ENCODE measurements around the gene POU2F1. TPM values are rescaled to one million over a fixed set of nuclear protein-coding genes. Genes with fewer than 3 reads are reported as not detected.

Gene POU2F1
- total and polyA plus RNA-seq, 2 donors (not counting 3 experiments of a cell fraction or from before 2014, with no cell fraction given), result 6.0 to 12.9 TPM

GRCh38 chr1:167297222-167298214 is 76.8 kb downstream of the POU2F1 start:
- Histone ChIP-seq H3K9me1 (replicated peaks; ENCODE audit: control insufficient read depth, extremely low read depth, insufficient read depth, low read length) (no peaks in the 10 kb centered on the region), H3K36me3 (ENCODE audit: control insufficient read depth in 2 of 2, extremely low read depth in 1 of 2, insufficient read depth in 2 of 2, low read length in 2 of 2) (no peaks in the 10 kb centered on the region), H3K9me3 (replicated peaks; ENCODE audit: control insufficient read depth, insufficient read depth, low read length) (no peaks in the 10 kb centered on the region), H3K79me2 (ENCODE audit: control insufficient read depth, insufficient read depth, low read length) (peaks cover 4% of the 10 kb centered on the region), H3K27me3 (ENCODE audit: control insufficient read depth in 2 of 2, insufficient read depth in 2 of 2, low read length in 2 of 2) (no peaks in the 10 kb centered on the region), H3K27ac (ENCODE audit: insufficient read depth, low read depth, low read length) (no peak overlapping the region), H3K4me3 (replicated peaks in 1 of 3; ENCODE audit: insufficient read depth in 1 of 3, low read depth in 1 of 3, low read length in 3 of 3) (no peak overlapping the region), H3K9ac (replicated peaks; ENCODE audit: extremely low read depth, insufficient read depth, low read length) (no peak overlapping the region), H4K20me1 (replicated peaks; ENCODE audit: control insufficient read depth, extremely low read depth, insufficient read depth, low read length) (no peaks in the 10 kb centered on the region), H2AFZ (ENCODE audit: low read depth, low read length) (no peak overlapping the region), H3K4me1 (ENCODE audit: control insufficient read depth, extremely low read depth, insufficient read depth, low read length) (peaks cover 18% of the 10 kb centered on the region), H3K4me2 (ENCODE audit: insufficient read depth, low read length) (peak overlapping the region; percentile 71)
- intact Hi-C loops (cut with micrococcal nuclease) (no loop called here), dilution Hi-C loops (cut with MboI; ENCODE audit: extremely low pct_ligation_motif_present, low sequenced_read_pairs) (no loop called here)
- FAIRE-seq (peak; percentile 78), DNase-seq (ENCODE audit: low read depth, low spot score) (peak; percentile 52)
- ChIA-PET CTCF (interaction anchor here (0.9 to 3.7 kb wide), 4 partner anchors 11 to 243 kb away, joined by 3 to 15 read pairs (median 4); no protein-coding TSS in a partner anchor), POLR2A (interaction anchor here (0.6 kb wide), 1 partner anchor 32 kb away, joined by 3 read pairs; no protein-coding TSS in a partner anchor)
- TF ChIP-seq GATA2 (IDR thresholded peaks at IDR 0.05; ENCODE audit: insufficient read depth, insufficient read length, low read depth, low read length) (no peak), JUN (IDR thresholded peaks at IDR 0.05; ENCODE audit: borderline replicate concordance, insufficient read depth, insufficient read length, low read depth) (no peak), FOS (IDR thresholded peaks at IDR 0.05; ENCODE audit: borderline replicate concordance, insufficient read depth, low read length) (no peak), POLR2AphosphoS5 (IDR thresholded peaks at IDR 0.05; ENCODE audit: insufficient read depth, low read depth, low read length) (no peak), EZH2 (IDR thresholded peaks at IDR 0.05; ENCODE audit: borderline replicate concordance, low read depth, low read length, severe bottlenecking) (no peak)
- no TSS peak for BruUV-seq (replicated peaks)

DNA sequence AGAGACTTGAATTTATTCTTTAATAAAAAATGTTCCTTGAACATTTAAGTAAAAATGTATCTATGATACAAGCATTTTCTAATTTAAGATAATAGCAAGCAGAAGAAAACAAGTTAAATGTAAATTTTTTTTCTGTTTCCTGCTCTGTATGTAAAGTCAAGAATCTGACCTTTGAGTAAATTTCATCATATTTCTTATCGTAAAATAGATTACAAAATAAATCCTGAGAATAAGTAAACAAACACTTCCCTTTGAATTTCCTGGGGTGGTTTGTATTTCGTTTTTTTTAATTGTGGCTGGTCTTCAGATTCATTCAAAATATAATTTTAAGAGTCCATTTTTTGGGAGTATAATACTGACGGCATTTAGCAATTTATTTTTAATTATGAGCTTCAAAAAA is 77.6 kb downstream of the POU2F1 start:
- no peak overlapping the region for H3K27ac ChIP-seq (ENCODE audit: insufficient read depth, low read depth, low read length)
- H3K27me3 ChIP-seq (ENCODE audit: control insufficient read depth in 2 of 2, insufficient read depth in 2 of 2, low read length in 2 of 2), result no peaks in the 10 kb centered on the region
- peaks cover 4% of the 10 kb centered on the region for H3K79me2 ChIP-seq (ENCODE audit: control insufficient read depth, insufficient read depth, low read length)
- peak overlapping the region; percentile 71 for H3K4me2 ChIP-seq (ENCODE audit: insufficient read depth, low read length)
- no peaks in the 10 kb centered on the region for H4K20me1 ChIP-seq (replicated peaks; ENCODE audit: control insufficient read depth, extremely low read depth, insufficient read depth, low read length)
- POLR2A ChIA-PET, result no interaction called here
- CTCF ChIA-PET, result interaction anchor here (1.0 to 3.7 kb wide), 2 partner anchors 30 to 78 kb away, joined by 3 to 15 read pairs; partner anchors contain the start of gene POU2F1
- H3K4me1 ChIP-seq (ENCODE audit: control insufficient read depth, extremely low read depth, insufficient read depth, low read length), result peaks cover 18% of the 10 kb centered on the region
- FAIRE-seq (no peak), DNase-seq (ENCODE audit: low read depth, low spot score) (peak; percentile 24)
- H2AFZ ChIP-seq (ENCODE audit: low read depth, low read length), result no peak overlapping the region
- H3K4me3 ChIP-seq (replicated peaks in 1 of 3; ENCODE audit: insufficient read depth in 1 of 3, low read depth in 1 of 3, low read length in 3 of 3), result no peak overlapping the region
- dilution Hi-C loops (cut with MboI; ENCODE audit: extremely low pct_ligation_motif_present, low sequenced_read_pairs), result no loop called here
- no TSS peak for BruUV-seq (replicated peaks)
- intact Hi-C loops (cut with micrococcal nuclease), result no loop called here
- H3K9me1 ChIP-seq (replicated peaks; ENCODE audit: control insufficient read depth, extremely low read depth, insufficient read depth, low read length), result no peaks in the 10 kb centered on the region
- no peak for TF ChIP-seq JUN (IDR thresholded peaks at IDR 0.05; ENCODE audit: borderline replicate concordance, insufficient read depth, insufficient read length, low read depth)
- TF ChIP-seq MYC (IDR thresholded peaks at IDR 0.05; ENCODE audit: low read depth, low read length), result no peak
- TF ChIP-seq POLR2A (IDR thresholded peaks at IDR 0.05; ENCODE audit: low read depth, low read length), result no peak
- no peak for TF ChIP-seq FOS (IDR thresholded peaks at IDR 0.05; ENCODE audit: borderline replicate concordance, insufficient read depth, low read length)
- no peak for TF ChIP-seq CTCF (IDR thresholded peaks at IDR 0.05; ENCODE audit: extremely low read depth in 1 of 2, insufficient read depth in 1 of 2, low read depth in 1 of 2, low read length in 2 of 2)
- no peak for TF ChIP-seq EZH2 (IDR thresholded peaks at IDR 0.05; ENCODE audit: borderline replicate concordance, low read depth, low read length, severe bottlenecking)
- no peak for TF ChIP-seq POLR2AphosphoS5 (IDR thresholded peaks at IDR 0.05; ENCODE audit: insufficient read depth, low read depth, low read length)
- TF ChIP-seq, protein P1, sequence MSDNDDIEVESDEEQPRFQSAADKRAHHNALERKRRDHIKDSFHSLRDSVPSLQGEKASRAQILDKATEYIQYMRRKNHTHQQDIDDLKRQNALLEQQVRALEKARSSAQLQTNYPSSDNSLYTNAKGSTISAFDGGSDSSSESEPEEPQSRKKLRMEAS (IDR thresholded peaks at IDR 0.05; ENCODE audit: insufficient read depth, insufficient read length), result no peak
- no peak for TF ChIP-seq GATA2 (IDR thresholded peaks at IDR 0.05; ENCODE audit: insufficient read depth, insufficient read length, low read depth, low read length)
- H3K36me3 ChIP-seq (ENCODE audit: control insufficient read depth in 2 of 2, extremely low read depth in 1 of 2, insufficient read depth in 2 of 2, low read length in 2 of 2), result no peaks in the 10 kb centered on the region
- no peaks in the 10 kb centered on the region for H3K9me3 ChIP-seq (replicated peaks; ENCODE audit: control insufficient read depth, insufficient read depth, low read length)
- H3K9ac ChIP-seq (replicated peaks; ENCODE audit: extremely low read depth, insufficient read depth, low read length), result no peak overlapping the region
